ENCODE measurements around the gene DHRS9.

The DHRS9 gene

DNA sequence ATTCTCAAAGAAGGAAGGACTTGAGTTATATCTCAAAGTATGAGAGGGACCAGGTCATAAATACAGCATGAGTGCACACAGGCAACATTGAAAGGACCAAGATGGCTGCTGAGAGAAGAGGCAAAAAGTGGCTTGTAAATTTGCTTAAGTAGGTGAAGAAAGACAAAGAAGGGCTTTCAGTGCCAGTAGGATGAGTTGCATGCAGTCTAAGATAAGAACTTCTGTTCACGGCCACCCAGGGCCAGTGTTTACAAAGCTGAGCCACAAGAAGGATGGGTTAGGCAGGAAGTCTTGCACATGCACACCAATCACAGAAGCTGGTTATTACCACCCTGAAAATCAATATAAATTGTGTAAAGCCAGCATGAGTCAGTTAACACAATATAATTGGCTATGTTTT lies 35.1 kb upstream of the DHRS9 start:
- TF ChIP-seq, protein P1, sequence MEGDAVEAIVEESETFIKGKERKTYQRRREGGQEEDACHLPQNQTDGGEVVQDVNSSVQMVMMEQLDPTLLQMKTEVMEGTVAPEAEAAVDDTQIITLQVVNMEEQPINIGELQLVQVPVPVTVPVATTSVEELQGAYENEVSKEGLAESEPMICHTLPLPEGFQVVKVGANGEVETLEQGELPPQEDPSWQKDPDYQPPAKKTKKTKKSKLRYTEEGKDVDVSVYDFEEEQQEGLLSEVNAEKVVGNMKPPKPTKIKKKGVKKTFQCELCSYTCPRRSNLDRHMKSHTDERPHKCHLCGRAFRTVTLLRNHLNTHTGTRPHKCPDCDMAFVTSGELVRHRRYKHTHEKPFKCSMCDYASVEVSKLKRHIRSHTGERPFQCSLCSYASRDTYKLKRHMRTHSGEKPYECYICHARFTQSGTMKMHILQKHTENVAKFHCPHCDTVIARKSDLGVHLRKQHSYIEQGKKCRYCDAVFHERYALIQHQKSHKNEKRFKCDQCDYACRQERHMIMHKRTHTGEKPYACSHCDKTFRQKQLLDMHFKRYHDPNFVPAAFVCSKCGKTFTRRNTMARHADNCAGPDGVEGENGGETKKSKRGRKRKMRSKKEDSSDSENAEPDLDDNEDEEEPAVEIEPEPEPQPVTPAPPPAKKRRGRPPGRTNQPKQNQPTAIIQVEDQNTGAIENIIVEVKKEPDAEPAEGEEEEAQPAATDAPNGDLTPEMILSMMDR (IDR thresholded peaks at IDR 0.05; ENCODE audit: low read depth, low read length): no peak

DNA sequence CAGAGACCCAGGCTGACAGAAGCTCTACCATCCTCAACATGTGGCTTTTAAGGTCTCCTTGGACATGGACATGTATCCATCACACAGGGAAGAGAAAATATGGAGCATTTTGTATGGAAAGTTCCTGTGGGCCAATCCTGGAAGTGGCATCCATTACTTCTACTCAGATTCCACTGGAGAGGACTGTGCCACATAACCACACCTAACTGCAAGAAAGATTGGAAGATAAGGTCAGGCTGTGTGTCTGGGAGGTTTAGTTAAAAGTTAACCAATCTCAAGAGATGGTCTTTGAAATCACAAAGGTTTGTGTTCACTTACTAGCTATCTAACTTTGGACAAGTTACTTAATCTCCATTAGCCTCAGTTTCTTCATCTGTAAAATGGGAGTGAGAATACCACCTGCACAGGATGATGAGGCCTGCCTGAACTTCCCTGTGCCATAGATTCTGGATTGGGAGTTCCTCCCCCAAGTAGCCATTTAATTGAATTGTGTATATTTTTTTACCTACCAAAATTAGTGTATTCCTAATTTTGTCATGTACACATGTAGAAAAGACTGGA lies 34.3 kb upstream of the DHRS9 start:
- H3K36me3 ChIP-seq: no peaks in the 10 kb centered on the region
- no peak for DNase-seq
- no peaks in the 10 kb centered on the region for H3K4me1 ChIP-seq
- H3K27me3 ChIP-seq: no peaks in the 10 kb centered on the region
- TF ChIP-seq, protein P1 (IDR thresholded peaks at IDR 0.05; ENCODE audit: low read depth, low read length): no peak
- H3K9me3 ChIP-seq: no peaks in the 10 kb centered on the region
- no peak overlapping the region for H3K4me3 ChIP-seq (ENCODE audit: low read depth, low read length)

More for the DNA sequence above, 35.1 kb upstream of the DHRS9 start:
- Histone ChIP-seq H3K9me3 (no peaks in the 10 kb centered on the region), H3K4me1 (no peaks in the 10 kb centered on the region), H3K4me3 (ENCODE audit: low read depth, low read length) (no peak overlapping the region), H3K36me3 (no peaks in the 10 kb centered on the region), H3K27me3 (no peaks in the 10 kb centered on the region)
- DNase-seq: no peak

DNA sequence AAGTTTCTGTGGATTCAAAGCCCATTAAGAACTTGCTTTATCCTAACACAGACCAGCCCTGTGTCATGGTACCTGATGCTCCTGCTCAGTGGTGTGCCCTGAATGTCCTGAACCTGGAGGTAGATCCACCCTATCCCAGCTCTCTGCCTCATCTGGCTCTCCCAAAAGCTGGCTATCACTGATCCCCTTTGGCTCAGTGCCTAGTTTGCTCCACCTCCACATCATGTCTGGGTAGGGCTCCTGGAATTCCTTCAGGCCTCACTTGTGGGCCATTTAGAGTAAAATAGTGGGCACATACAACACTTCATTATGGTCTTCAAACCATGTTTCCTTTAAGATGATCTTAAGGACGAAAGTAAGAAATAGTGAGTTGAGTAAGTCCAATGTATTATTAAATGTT lies 33.5 kb upstream of the DHRS9 start:
- Histone ChIP-seq H3K36me3 (no peaks in the 10 kb centered on the region), H3K4me3 (ENCODE audit: low read depth, low read length) (no peak overlapping the region), H3K4me1 (no peaks in the 10 kb centered on the region), H3K27me3 (no peaks in the 10 kb centered on the region), H3K9me3 (no peaks in the 10 kb centered on the region)
- TF ChIP-seq, protein P1 (IDR thresholded peaks at IDR 0.05; ENCODE audit: low read depth, low read length): no peak
- no peak for DNase-seq

DNA sequence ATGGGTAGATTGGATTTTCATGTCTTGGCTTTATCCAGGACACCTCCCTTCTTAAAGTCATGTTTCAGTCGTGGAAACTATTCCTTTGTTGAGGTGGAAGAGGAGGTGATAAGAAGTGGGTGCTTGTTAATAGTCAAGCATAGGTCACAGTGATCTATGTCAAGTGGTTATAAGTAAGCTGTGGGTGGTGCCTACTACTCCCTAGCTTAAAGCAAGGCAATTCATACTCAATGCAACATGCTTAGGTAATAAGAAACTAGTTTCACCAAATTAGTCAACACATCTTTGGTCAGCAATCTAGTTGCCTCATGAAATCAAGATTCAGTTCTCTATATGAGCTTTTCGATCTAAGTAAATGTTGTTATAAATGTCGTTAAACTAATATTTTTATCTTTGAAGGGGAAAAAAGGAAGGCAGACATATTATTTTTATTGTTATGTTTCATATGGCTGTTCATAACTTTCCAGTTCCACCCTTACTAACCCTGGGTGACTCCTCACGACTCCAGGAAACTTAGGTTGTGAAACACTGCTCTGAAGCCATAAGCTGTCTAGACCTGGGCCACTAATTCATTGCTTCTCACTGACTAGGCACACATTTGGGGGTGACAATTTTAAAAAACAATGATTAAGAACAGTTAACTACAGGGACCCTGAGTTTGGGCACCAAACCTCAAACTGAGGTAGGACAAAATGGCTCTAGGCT lies 32.5 kb upstream of the DHRS9 start:
- no peak for DNase-seq
- no peaks in the 10 kb centered on the region for H3K36me3 ChIP-seq
- no peaks in the 10 kb centered on the region for H3K27me3 ChIP-seq
- H3K4me3 ChIP-seq (ENCODE audit: low read depth, low read length): no peak overlapping the region
- TF ChIP-seq, protein P1 (IDR thresholded peaks at IDR 0.05; ENCODE audit: low read depth, low read length): no peak
- H3K4me1 ChIP-seq: no peaks in the 10 kb centered on the region
- no peaks in the 10 kb centered on the region for H3K9me3 ChIP-seq

DNA sequence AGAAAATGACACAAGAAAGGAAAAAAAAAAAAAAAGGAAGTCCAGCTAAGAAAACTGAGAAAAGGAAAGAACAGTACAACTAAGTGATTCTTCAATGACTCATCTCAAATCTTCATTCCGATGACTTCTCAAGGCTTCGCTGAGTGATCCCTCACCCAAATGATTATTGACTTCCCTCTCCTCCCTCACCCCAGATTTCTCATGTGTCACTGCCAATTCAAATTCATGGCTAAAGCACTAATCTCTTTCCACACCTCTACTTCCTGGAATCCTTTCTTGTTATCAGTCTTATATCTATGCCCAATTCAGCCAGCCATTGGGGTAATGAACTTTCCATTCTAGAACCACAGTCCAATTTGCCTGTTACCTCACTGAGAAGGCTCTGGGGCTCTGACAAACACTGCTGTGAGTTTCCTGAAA lies 31.0 kb upstream of the DHRS9 start:
- TF ChIP-seq, protein P1 (IDR thresholded peaks at IDR 0.05; ENCODE audit: low read depth, low read length): no peak
- H3K4me1 ChIP-seq: no peaks in the 10 kb centered on the region
- H3K36me3 ChIP-seq: no peaks in the 10 kb centered on the region
- no peak for DNase-seq
- H3K9me3 ChIP-seq: no peaks in the 10 kb centered on the region
- H3K27me3 ChIP-seq: no peaks in the 10 kb centered on the region
- H3K4me3 ChIP-seq (ENCODE audit: low read depth, low read length): no peak overlapping the region

DNA sequence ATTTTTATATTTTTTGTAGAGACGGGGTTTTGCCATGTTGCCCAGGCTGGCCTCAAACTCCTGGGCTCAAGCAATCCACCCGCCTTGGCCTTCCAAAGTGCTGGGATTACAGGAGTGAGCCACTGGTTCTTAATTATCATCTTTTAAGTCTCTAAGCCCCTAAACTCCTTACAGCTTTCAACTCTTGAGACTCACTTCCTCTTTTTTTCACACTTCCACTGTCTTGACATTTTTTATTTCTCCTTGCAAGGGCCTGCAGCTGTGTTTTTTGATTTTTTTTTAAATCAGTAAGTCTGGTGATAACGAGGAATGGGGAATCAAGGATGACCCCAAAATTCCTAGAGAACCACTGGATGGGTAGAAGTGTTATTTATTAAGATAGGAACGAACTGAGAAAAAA lies 29.7 kb upstream of the DHRS9 start:
- Histone ChIP-seq H3K4me1 (no peaks in the 10 kb centered on the region), H3K9me3 (no peaks in the 10 kb centered on the region), H3K27me3 (no peaks in the 10 kb centered on the region), H3K4me3 (ENCODE audit: low read depth, low read length) (no peak overlapping the region), H3K36me3 (no peaks in the 10 kb centered on the region)
- TF ChIP-seq, protein P1 (IDR thresholded peaks at IDR 0.05; ENCODE audit: low read depth, low read length): no peak
- no peak for DNase-seq
